NCI-H524 (cell line): Measurements from ENCODE around the gene RASL10A.
"Not testable (repeated sequence)": the region's sequence is repeated elsewhere in the genome, so short reads cannot be mapped to it uniquely, and the experiment has no call there.

Experiments used
- DNase-seq, 2 experiments: peaks; one replicate each; lab custom pipeline; 2025; lab: John Stamatoyannopoulos, UW

RASL10A gene, protein sequence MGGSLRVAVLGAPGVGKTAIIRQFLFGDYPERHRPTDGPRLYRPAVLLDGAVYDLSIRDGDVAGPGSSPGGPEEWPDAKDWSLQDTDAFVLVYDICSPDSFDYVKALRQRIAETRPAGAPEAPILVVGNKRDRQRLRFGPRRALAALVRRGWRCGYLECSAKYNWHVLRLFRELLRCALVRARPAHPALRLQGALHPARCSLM

DNA sequence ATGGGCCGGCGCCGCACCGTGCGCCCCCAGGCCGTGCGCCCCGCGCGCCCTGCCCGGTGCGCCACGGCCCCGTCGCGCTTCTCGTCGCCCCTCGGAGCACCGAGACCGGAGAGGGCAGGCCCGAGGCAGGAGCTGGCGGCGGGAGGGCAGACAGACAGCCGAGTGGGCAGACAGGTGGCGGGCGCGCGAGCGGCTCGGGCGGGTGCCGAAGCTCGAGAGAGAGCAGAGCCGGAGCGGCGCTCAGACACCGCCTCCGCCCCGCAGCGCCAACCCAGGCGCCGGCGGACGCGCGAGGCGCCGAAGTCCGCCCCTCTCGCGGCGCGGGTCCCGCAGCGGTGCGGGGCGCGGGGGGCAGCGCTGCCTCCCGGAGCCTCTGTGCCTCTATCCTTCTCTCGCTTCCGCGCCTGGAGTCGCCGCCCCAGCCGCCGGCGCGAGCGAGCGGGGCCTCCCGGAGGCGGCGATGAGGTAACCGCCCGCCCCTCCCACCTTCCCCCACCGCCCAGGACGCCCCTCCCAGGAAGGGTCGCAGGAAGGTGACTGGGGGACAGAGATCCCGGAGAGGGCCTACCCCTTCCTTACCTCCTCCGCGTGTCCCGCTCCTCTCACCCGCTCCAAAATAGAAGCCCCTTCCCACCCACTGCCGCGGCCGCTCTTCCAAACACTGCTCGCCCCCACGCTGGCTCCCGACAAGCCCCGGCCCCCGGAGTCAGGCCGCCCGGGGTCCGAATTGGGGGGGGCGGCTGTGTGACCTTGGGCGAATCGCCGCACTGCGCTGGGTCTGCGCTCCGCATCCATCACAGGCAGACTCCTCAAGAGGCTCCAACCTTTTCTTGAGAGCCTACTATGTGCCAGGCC lies at the start of gene RASL10A:
Gene RASL10A, minus strand, starts transcription at position 412 of the 855 bp plus-strand sequence. CDS start 451 bp downstream, outside the sequence.
- peak in 1 of 2 experiments; percentile 26 for DNase-seq

DNA sequence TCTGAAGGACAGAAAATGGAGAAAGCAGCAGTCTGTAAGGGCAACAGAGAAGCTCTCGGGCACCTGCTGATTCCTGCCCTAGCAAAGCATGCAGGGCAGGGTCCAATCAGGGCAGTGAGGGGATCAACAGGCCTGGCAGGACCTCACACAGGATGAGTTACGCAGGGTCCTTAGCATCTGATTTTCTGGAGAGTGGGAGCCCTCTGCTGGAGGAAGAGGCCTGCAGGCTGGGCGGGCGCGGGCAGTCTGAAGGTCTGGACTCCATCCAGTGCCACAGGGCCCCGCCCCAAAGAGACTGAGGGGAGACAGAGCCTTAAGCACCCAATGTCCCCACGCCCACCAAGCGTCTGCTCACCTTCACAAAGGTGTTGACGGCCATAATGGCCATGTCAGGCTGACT lies 44.0 kb upstream of the RASL10A start:
- peak; percentile 13 to 67 for DNase-seq

DNA sequence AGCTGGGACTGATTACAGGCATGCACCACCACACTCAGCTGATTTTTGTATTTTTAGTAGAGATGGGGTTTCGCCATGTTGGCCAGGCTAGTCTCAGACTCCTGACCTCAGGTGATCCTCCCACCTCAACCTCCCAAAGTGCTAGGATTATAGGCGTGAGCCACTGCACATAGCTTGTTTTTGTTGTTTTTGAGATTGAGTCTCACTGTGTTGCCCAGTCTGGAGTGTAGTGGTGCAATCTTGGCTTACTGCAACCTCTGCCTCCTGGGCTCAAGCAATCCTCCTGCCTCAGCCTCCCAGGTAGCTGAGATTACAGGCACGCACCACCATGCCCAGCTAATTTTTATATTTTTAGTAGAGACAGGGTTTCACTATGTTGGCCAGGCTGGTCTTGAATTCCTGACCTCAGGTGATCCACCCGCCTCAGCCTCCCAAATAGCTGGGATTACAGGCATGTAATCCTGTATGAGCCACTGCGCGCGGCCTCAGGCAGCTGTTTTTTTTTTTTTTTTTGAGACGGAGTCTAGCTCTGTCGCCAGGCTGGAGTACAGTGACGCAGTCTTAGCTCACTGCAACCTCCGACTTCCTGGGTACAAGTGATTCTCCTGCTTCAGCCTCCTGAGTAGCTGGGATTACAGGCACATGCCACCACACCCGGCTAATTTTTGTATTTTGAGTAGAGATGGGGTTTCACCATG lies 41.8 kb upstream of the RASL10A start:
- DNase-seq, result not testable (repeated sequence)

DNA sequence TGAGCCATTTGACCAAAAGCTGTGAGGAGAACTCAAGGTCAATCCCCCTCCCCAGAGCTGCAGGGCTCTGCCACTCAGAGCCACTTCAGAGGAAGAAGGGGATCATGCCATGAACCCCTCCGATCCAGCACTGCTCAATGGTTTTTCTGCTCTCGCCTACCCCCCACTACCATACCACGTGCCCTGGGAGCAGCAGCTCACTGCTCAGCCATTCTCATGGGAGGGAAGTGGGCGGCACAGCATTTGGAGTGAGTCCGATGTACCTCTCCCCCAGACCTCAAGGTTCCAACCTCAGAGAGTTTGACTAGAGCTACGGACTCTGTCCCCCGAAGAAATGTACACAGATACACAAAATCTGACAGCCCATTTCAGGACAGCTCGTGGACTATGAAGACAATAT lies 38.4 kb upstream of the RASL10A start:
- DNase-seq, result no peak

DNA sequence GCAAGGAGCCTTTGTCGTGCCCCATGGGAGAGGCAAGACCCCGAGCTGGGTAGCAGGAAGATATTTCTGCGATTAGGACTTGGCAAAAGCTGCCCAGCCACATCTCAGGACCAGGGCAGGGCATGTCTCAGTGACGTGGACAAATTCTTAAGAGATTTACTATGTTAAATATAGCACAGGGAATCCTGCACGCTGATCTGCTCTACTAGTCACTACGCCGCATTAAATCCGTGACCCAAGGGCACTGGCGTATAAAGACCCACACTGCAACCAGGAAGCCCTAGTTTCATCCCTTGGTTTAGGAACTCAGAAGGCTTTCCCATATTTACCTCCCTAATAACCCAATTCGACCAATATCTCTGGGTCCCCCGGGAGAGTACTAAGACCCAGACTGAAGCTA lies 37.8 kb upstream of the RASL10A start:
- DNase-seq, result no peak

DNA sequence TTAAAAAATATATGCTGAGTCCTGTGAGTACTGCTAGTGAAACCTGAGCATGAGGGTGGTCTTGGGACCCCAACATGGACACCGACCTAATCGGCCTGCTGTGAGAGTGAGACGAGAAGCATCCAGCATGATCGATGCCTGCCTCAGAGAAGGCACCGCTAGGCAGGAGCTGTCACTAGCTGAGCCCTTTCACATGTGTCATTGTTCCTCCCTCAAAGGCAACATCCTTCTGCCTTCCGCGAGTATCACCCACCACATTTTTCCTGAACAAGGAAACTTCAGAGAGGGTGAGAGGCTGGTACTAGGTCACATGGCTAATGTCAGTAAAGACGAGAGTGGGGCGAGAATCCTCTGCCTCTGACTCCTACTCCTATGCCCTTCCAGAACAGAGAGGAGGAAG lies 37.3 kb upstream of the RASL10A start:
- DNase-seq, result no peak

DNA sequence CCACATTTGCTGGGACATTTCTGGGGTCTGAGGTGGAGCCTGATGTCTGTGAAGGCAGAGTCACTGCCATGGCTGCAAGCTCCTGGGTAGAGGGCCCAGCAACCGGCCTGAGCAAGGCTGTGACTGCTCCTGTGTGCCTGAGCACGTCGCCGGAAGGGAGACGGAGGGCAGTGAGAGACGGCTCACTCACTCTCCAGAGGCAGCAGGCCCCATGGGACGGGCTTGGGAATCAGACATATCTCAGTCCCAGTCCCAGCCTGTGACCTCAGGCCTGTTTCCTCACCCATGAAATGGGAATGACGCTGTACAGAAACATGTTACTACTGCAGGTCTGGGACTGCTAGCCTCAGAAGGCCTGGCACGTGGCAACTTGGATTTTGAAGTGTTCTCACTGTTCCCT lies 36.4 kb upstream of the RASL10A start:
- no peak for DNase-seq

DNA sequence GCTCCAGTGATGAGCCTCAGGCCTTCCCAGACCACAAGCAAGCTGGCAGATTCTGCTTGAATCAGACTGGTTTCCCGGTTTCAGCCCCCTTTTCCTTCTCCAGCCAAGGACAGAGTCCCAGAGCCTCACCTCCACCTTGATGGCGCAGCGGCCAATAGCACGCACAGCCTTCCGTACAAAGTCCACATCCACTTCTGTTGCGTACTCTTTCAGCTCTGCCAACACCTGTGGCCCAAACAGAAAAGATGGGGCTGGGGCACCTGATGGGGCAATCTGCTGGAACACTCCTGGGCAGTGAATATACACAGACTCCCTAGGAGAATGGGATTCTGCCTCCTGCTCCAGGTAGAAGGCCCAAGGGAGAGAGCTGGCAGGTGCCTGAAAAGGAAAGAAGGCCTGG lies 35.5 kb upstream of the RASL10A start:
- DNase-seq, result no peak

DNA sequence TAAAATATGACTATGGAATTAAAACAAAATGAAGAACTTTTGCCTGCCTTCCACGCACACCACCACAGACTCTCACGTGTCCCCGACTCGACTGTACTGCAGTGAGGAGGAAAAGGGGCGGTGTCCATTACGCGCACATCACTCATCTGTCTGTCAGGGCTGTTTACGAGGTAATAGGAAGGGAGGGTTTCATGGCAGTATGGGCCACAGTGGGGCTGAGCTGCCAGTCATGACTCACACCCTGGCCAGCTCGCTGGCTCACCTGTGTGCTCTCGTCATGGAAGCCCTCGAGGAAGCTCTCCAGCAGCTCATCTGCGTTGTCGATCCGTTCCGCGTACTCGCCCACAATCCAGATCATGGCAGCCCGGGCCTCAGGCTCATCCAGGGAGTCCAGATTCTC lies 33.5 kb upstream of the RASL10A start:
- no peak for DNase-seq

DNA sequence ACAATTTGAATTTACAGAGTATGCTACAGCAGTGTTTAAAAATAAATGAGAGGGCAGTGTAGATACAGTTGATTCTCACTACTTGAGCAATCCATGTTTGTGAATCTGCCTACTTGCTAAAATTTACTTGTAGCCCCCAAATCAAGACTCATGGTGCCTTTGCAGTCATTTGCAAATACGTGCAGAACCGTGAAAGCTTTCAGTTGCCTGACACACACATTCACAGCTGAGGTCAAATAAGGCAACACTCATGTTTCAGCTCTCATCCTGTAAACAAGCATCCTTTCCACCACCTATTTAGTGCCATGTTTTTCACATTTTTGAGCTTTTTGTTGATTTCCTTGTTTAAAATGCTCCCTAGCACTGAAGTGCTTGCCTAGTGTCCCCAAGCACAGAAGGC lies 32.5 kb upstream of the RASL10A start:
- no peak for DNase-seq

DNA sequence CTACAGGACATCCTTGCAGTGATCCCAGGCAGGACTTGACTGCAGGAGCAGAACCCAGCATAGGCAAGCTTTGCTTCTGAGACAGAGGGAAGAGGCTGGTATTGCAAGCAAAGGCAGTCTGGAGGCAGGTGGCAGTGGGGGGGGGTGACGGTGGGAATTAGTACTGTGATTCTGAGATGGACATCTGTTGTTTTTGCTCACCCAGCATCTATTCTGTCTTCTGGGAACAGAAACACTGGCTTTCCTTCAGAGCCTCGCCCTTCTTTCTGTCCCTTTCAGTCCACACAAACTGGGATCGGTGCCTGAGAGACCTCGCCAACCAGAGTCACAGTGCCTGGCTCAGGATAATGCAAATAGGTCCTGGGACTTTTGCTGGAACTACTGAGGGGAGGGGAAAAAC lies 31.2 kb upstream of the RASL10A start:
- peak; percentile 86 to 95 for DNase-seq

DNA sequence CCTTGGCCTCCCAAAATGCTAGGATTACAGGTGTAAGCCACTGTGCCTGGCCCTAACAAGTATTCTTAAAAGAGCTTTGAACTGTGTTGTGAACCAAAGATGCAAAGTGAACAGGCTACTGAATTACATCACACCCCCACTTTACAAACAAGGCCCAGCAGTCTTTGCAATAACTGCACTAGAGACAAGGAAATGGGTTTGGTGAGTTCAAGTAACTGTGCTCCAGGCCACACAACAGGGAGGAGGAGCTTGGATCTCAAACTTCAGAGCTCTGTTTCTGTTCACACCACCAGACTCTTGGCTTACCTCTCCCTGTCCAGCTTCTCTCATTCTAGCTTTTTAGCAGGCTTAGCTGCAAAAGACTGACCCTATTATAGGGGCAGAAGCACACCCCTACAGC lies 30.4 kb upstream of the RASL10A start:
- no peak for DNase-seq

DNA sequence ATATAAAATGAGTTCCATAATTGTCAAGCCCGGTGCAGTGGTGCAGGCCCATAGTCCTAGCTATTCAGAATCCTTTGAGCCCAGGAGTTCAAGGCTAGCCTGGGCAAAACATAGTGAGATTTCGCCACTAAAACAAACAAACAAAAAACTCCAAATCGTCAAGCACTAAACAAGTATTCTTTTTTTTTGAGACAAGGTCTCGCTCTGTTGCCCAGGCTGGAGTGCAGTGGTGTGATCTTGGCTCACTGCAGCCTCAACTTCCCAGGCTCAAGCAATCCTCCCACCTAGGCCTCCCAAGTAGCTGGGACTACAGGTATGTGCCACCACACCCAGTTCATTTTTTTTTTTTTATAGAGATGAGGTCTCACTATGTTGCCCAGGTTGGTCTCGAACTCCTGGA lies 29.4 kb upstream of the RASL10A start:
- not testable (repeated sequence) for DNase-seq

DNA sequence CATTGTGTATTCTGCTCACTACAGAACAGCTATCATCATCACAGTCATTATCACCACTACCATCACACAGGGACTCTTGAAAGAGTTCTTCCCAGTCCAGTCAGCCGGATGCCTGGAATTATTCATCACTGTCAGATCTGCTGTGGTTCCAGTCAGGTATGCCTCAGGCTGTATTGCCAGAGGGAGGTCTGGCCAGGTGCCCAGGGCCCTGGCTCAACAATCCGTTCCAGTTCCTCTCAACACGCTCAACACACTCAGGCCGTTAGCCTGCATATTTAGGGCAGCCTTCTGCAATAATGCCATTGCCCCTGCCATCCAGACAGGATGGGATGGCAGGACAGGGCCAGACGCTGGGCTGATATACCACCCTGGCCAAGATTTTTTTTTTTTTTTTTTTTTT lies 28.6 kb upstream of the RASL10A start:
- peak in 1 of 2 experiments; percentile 56 for DNase-seq

DNA sequence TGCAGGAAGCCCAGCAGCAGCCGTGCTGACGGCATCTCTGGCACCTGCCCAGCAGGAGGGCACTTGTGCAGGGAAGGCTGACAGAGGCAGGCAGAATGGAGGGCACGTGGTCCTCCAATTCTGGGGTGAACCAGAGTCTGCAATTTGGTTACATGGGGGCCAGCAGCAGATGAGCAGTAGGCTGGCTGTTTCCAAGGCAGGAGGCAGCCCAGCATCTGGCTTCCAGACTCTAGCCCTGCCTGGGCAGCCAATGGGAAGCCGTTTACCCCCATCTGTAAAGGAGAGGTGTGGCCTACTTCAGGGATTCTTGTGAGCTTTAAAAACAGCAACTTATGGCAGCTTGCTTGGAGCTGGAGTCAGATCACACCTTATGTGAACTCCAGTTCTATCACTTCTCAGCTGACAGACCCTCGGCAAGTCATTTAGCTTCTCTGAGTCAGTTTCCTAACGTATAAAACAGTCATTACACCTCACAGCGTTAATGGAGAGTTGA lies 27.9 kb upstream of the RASL10A start:
- DNase-seq, result peak; percentile 94 to 98

DNA sequence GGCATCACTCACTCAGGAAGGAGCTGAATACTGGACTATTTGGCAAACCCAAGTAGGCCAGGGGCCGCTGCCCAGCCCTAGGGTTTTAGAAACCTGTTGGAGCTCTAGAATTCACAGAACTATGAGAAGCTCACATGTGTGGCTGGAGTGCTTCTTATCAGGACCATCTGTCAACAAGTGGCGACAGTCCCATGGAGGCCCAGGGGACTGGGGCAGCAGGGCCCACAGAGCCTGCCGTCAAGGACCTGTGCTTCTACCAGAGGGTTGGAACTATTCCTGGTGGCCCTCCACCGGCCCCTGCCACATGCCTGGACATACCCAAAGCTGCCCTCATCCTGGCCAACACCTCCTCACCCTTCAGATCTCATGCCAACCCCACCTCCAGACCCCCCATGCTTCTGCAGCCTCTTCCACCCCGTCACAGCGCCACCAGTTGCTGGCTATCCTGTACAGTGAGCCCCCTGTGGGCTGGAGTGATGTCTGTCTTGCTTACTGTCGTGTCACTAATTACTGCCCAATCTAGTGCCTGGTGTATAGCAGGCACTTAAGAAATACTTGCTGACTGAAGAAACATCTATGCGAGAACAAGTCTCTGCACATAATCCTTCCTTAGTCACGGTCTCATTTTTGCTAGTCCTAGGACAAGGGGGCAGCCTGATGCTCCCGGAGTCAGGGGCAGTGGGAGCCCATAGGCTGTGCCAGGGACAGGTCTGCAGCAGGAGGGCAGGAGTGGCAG lies 27.2 kb upstream of the RASL10A start:
- peak; percentile 52 to 87 for DNase-seq

DNA sequence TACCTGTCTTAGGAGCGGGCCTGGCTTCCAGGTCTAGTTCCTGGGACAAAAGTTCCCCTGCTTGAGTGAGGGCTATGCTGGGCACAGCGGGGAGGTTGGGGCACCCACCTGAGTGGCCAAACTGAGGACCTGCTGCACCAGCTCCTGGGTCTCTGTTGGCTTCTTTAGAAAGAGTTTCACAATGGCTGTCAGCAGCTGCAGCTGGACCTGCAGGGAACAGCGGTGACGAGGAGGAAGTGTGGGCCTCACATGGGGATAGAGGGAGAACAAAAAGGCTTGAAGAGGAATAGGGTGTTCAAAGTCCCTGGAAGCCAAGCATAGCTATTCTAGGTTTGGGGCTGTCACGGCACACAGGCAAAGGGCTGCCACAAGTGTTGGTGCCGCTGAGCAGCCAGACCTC lies 26.7 kb upstream of the RASL10A start:
- no peak for DNase-seq

DNA sequence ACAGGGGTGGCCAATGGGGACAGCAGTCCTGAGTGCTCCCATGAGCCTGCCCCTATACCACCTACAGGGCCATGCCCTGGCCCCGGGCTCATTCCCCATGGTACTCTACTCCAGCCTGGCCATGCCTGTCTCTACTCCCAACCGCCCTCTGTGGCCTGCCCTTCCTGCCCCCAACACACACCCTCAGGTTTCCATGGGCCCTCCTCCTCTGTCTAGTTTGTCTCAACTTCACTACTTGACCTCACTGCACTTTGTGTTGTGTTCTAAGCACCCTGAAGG lies 26.3 kb upstream of the RASL10A start:
- DNase-seq, result no peak

DNA sequence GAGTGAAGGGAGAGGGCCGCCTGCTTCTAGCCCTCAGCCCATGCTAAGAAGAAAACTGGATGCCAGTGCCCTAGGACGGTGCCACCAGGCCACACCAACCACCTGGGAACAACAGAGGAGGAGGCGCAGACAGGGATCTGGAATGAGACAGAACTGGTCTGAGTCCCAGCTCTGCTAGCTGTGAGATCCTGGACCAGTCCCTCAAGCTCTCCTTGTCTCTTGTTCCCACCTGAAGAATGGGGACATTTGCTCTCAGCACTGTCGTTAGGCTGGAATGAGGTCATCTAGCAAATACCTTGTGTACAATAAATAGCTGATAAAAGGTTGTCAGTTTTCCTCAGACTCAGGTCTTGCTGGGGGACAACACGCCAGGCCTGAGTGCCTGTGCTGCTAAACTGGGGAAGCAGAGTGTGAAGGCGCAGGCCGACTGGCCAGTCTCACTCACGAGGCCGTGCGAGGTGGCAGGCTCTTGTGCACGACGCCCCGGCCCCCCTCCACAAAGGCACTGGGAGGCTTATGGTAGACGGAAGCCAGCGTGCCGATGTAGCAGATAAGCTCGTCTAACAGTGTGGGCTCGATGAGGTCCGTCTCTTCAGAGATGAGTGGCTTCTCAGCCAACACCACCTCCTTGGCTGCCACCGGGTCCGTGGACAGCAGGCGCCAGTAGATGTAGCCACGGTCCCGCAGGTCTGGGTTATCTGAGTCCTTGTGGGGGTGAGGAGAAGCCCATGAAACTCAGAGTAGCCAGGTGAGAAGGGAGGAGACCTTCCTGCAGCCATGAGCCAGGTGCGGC lies 25.8 kb upstream of the RASL10A start:
- DNase-seq, result no peak

DNA sequence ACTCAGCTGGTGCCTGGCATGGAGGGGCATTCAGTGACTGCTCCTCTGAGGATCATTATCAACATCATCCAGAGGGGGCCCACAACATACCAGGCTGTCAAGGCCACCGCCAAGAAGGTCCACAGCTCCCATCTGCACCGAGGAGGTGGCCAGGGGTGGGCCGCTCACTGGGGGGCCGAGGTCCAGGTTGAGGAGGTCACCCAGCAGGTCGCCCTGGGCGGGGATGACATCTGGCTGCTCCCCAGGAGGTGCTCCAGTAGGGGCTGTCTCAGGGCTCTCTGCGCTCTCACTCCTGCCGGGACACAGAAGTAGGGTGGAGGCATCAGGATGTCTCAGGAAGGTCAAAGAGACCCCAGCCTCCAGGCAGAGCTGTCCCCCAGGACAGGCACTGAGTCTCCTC lies 25.1 kb upstream of the RASL10A start:
- DNase-seq, result no peak
